Measurements from ENCODE around the gene NFIX.

The NFIX gene

GRCh38 chr19:13095934-13096927, 101.0 kb downstream of the NFIX start:
- DNase-seq, result peak; percentile 33

DNA sequence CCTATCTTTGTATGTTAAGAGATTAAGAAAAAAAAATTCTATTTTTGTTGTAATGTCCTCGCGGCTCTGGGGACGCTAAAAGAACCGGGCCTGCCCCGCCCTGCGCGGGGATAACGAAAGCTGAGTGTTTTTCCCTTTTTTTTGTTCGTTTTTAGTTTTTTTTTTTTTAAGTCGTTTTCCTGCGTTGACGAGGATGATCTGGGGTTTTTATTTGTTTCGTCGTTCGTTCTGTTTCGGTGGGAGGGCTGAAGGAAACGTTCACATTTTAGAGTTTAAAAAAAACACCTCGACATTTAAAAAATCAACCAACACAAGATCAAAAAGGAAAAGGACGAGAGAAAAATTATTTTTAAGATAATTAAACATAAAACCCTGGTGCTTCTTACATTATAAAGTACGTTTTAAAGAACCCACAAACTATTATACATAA, 101.8 kb downstream of the NFIX start:
- peak; percentile 27 for DNase-seq

- DNase-seq, result peak; percentile 33
Measured at GRCh38 chr19:13097463-13098258, 102.4 kb downstream of the NFIX start.

DNA sequence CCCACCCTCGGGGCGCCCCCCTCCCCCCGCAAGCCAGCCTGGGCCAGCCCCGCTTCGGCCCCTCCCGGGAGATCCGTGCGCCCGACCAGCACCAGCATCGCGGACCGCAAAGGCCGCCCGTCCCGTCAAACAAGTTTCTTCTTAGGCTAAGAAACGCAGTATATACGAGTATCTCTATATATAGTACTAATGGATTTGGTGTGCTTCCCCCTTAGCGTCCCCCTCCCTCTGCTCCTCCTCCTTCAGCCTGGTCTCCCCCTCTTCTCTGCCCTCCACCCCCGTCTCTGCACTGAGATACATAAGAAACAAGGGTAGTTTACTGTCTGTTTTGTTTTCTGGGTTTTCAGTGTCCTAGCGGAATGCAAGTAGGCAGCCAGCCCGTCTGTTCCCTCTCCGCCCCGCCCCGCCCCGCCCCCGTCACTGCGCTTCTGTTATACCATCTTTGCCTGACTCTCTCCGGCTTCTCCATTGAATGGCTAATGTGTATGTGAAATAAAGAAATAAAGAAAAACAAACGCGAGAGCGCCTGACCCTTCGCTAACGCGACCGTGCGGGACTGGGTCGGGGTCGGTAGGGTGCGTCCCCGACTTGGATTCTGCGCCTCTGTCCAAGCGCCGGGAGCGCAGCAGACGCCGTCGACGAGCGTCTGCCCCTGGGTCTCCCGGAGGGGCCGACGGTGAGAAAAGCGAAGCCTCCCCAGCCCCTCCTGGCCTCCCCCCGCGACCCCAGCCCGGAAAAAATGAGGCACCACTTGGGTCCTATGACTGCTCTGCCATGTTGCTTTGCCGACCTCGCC, 103.2 kb downstream of the NFIX start:
- peak; percentile 71 for DNase-seq

- DNase-seq, result peak; percentile 87
Measured at GRCh38 chr19:13099073-13099999, 104.1 kb downstream of the NFIX start.

DNA sequence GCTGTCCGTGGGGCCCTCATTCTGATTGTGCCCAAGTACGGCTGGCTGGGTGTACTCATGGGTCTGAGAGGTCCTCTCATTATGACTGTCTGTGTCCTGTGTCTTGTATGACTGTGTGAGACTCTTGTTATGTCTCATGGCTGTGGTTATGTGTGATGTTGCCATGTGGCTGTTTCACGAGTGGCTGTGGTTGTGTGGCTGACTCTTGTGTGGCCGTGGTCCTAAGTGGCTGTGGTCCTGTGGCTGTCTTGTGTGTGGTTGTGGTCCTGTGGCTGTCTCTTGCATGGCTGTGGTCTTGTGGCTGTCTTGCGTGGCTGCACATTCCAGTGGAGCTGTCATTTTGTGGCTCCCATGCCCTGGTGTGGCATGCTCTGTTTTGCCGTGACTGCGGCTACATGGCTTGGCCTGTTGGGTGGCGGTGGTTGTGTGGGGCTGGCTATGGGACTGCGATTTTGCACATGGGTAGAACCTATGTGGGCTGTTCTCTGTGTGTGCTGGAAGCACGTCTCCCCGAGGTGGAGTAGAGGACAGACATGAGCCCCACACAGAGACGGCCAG, 104.8 kb downstream of the NFIX start:
- DNase-seq, result peak; percentile 71

DNA sequence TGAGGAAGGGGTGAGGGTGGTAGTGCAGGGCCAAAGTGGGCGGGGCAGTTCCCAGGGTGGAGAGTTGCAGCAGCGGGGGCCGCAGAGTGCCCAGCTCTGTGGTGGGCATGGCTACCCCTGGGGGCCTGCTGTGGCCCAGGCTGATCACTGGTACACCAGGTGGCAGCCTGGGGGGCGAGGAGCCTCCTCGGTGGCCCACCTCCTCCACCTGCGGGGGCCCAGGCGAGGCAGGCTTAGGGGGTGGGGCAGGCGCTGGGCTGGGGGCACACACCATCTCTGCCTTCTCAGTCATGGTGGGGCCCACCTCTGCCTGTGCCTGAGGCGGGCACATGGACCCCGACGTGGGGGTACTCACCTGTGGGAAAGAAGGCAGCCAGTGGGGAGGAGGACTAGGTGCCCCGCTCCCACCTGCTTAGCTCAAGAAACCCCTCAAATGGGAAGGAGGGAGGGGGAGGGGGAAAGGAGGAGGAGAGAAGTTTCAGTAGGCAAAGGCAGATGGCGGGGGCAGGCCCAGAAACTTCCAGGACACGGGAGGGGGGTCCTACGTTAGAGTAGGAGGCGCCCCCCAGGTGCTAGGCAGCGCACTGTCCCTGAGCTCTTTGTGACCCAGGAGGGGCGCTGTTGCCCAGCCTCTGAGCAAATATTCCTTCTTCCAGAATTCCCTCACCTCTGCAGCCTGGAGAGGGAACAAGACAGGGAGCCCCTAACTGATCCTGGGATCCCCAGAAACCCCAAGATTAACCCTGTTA, 105.7 kb downstream of the NFIX start:
- DNase-seq, result no peak

DNA sequence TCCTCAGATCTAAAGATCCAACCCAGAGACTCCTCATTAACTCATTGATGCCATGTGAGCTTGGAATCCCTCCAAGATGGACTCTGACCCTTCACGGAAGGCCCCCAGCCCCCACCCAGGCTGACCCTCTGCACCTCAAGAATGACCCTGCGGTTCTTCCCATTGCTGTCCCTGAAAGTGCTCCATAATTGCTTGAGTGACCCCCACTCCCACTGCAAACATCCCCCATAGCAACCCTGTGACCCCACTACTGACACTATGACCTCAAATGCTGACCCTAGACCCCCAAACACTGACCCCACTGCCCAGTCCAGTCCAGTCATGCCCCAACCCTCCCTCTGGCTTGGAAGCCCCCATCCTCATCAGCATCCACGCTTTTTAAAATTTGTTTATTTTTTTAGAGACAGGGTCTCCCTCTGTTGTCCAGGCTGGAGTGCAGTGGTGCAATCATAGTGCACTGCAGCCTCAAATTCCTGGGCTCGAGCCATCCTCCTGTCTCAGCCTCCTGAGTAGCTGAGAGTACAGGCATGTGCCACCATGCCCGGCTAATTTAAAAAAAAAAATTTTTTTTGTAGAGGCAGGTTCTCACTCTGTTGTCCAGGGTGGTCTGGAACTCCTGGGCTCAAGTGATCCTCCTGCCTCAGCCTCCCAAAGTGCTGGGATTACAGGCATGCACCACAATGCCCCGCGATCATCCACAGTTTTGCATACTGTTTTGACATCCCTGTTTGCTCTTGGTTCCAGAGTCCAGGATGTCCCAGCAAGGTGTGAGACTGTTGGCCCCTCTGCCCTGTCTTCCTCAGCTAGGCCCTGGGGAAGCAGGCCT, 106.5 kb downstream of the NFIX start:
- no peak for DNase-seq

DNA sequence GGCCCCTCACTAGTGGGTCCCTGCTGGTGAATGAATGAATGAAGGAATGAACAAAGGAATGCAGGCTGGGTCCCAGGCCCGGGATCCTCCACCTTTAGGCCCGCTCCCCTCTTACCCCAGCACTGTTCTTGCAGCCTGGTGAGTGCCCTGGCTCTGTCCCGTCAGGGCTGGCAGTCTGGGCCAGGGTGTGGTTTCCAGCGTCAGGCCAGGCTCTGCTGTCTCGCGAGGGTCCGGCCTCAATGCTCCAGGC, 107.1 kb downstream of the NFIX start:
- peak; percentile 13 for DNase-seq

DNA sequence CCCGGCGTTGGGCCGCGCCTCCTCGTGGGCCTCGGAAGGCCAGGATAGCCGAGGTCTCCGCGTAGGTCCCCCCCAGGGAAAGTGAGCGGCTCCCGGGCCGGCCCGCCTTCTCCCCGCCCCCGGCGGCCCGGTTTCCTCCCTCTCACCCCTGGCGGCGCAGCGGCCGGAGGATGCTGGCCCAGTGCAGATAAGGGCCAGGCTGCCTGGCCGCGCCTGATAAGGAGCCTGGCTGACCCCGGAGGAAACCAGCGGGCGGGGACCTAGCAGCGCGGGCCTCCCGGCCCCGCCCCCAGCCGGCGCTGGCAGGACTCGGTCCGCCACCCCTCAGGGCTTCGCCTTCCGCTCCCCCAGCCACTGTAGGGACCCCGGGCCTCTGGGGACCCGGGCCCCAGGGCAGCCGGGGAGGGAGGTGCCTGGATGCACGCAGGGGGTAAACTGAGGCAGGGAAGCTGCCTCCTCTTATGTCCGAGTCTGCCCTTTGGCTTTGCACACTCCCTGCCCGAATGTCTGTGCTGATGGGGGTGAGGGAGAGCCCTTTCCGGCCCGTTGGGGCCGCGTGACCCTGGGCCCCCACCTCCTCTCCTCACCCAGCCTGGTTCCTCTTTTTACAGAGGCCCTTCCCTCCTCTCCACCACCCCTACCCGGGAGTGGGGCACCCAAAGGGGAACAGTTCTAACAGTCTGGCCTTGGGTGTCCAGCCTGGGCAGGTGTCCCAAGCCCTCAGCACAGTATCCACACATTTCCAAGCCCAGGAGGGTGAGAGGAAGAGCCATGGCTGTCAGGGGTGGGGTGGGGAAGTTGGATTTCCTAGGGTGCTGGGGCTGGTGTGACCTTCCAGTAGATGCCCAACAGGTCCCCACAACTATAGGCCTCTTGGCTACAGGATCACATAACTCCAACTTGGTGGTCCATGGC, 107.6 kb downstream of the NFIX start, which contains the start of gene LYL1:
TSS of gene LYL1 (minus strand) at position 193 of the 915 bp plus-strand sequence. CDS start 1,687 bp downstream, outside the sequence.
- DNase-seq, result peak; percentile 56

DNA sequence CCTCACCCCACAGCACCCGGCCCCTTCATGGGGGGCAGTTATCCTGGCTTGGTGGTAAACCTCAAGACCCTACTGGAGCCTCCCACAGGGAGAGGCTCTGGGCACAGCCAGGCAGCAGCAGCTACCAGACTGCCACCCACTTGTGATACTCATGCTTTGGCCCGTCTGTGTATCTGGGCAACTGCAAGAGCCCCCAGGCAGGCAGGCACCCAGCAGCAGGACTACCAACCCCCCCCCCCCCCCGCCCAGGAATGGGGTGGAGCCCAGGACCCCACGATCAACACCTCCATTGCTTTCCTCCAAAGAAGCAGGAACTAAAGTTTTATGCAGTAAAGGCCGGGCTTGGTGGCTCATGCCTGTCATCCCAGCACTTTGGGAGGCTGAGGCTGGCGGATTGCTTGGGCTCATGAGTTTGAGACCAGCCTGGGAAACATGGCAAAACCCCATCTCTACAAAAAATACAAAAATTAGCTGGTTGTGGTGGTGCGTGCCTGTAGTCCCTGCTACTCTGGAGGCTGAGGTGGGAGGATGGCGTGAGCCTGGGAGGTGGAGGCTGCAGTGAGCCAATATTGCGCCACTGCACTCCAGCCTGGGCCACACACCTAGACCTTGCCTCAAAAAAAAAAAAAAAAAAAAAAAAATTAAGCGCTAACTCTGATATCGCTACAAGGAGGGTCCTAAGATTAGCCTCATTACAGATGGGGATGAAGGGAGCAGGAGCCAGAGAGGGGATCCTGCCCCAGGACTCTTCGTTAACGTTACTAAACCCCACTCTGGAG, 108.5 kb downstream of the NFIX start:
- DNase-seq, result no peak

DNA sequence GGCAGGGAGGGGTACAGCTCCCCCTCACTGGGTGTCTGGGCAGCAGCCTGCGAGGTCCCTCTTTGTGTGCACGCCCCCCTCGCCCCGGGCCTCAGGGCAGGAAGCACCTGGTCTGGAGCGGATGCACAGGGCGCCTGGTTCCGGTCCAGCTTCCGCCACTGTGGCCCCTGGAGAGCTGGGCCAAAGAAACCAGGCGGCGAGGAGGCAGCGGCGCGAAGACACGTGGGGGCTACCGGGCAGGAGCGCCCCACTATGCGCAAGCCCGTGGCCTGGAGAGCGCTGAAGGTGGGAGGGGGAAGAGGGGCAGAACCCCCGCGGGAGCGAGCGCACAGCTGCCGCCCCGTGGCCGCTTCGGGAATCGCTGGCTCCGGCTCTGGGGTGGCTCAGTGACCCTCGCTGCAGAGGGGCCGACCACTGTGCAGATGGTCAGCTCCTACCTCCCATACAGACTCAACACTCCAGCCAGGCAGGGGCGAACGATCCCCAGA, 109.1 kb downstream of the NFIX start:
- peak; percentile 76 for DNase-seq

DNA sequence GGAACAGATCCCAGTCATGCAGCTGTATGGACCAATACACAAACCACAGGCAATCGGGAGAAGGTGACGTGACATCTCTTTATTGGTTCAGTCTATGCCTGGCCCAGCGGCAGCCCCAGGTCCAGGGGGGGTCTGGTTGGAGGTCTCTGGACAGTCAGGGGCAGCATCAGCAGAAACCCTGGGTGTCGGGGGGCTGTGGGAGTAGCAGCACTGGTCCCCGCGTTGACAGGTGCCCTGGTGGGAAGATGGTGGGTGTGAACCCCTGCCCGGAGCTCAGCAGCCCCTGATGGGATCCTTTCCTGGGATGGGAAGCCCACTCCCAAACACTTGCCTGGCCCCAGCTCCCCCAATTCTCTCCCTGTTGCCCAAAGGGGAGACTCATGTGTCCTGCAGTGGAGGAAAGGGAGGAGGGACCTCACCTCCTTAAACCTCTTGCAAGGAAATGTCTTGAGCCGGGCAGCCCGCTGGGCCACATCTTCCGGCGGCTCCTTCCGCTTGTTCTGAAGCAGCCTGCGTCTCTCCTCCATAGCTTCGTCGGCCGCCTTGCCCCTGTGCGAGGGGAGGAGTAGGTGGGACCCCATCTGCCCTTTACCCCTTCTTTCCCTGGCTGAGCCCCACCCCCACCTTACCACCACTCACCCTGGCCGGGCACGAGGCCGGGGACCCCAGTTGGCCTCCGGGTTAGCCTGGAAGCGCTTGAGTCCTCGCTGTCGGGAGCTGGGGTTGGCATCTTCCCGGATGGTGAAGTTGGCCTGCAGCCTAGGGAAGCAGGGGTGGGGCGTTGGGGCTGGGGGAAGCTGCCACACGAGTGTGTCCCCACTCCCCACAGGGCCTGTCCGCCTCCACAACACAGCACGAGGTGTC, 109.8 kb downstream of the NFIX start:
- peak; percentile 56 for DNase-seq

GRCh38 chr19:13109361-13110098, 114.3 kb downstream of the NFIX start:
- no peak for DNase-seq

GRCh38 chr19:13110099-13110610, 114.9 kb downstream of the NFIX start:
- no peak for DNase-seq

DNA sequence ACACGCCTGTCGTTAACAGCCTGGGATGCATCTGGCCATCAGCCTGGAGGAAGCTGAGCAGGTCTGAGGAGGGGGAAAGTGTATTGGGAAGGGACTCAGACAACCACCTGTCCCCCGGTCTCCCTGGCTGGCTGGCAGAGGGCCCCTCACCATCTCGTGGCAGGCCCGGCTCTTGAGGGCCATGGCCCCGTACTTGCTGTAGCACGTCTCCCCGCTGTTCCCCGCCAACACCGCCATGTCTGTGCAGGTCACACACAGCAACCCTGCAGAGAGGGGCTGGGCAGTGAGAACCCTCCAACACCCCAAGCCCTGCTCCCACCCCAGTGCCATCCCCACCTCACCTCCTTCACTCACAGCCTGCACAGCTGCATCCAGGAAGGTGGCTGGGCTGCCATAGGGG, 117.3 kb downstream of the NFIX start:
- no peak for DNase-seq
